Measurements from ENCODE around the gene CD99L2.
"Not testable (repeated sequence)": the region's sequence is repeated elsewhere in the genome, so short reads cannot be mapped to it uniquely, and the experiment has no call there.

The CD99L2 gene

DNA sequence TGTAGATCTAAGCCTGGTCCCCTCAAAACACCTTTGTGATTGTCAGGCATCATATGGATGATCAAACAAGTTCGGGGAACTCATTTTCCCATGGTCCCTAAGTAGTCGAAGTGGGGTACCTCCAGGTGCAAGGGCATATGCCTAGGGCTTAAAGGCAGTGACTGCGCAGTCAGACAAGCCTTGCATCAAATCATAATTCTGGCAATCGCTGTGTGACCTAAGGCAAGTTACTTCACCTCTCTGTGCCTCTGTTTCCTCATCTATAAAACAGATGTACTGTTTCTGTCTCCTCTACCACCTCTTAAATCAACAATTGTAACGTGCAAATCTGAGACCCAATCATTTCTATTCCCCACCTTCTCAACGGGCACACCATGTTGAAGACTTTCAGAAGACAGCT is 1.8 kb downstream of the CD99L2 start:
- DNase-seq (ENCODE audit: low spot score), result no peak

DNA sequence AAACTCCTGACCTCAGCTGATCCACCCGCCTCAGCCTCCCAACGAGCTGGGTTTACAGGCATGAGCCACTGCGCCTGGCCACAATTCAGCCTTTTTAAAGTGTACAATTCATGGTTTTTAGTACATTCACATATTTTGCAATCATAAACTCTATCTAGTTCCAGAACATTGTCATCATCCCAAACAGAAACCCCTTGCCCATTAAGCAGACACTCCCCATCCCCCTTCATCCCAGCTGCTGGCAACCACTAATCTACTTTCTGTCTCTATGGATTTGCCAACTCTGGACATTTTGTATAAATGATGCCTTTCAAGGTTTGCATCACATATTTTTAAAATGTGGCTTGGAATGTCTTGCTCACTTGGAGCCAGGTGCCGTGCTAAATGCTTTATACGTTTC is 4.5 kb downstream of the CD99L2 start:
- DNase-seq (ENCODE audit: low spot score), result no peak

- no peak for DNase-seq (ENCODE audit: low spot score)
Observed at GRCh38 chrX:150889131-150889530, 9.3 kb downstream of the CD99L2 start.

- DNase-seq (ENCODE audit: low spot score), result no peak
Observed at GRCh38 chrX:150887906-150888465, 10.5 kb downstream of the CD99L2 start.

- not testable (repeated sequence) for DNase-seq (ENCODE audit: low spot score)
Observed at GRCh38 chrX:150887268-150887667, 11.2 kb downstream of the CD99L2 start.

DNA sequence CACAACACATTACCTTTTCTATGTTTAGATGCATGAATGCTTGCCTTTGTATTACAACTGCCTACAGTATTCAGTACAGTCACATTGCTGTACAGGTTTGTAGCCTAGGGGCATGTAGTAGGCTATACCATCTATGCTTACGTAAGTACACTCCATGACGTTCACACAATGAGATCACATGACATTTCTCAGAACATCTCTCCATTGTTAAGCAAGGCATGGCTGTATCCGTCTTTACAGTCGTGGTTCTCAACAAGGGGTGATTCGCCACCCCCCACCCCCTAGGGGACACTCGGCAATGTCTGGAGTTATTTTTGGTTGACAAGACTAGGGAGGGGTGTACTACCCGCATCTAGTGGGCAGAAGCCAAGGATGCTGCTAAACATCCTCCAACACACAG is 12.1 kb downstream of the CD99L2 start:
- no peak for DNase-seq (ENCODE audit: low spot score)

GRCh38 chrX:150880808-150881165 is 17.7 kb downstream of the CD99L2 start:
- DNase-seq (ENCODE audit: low spot score), result no peak

DNA sequence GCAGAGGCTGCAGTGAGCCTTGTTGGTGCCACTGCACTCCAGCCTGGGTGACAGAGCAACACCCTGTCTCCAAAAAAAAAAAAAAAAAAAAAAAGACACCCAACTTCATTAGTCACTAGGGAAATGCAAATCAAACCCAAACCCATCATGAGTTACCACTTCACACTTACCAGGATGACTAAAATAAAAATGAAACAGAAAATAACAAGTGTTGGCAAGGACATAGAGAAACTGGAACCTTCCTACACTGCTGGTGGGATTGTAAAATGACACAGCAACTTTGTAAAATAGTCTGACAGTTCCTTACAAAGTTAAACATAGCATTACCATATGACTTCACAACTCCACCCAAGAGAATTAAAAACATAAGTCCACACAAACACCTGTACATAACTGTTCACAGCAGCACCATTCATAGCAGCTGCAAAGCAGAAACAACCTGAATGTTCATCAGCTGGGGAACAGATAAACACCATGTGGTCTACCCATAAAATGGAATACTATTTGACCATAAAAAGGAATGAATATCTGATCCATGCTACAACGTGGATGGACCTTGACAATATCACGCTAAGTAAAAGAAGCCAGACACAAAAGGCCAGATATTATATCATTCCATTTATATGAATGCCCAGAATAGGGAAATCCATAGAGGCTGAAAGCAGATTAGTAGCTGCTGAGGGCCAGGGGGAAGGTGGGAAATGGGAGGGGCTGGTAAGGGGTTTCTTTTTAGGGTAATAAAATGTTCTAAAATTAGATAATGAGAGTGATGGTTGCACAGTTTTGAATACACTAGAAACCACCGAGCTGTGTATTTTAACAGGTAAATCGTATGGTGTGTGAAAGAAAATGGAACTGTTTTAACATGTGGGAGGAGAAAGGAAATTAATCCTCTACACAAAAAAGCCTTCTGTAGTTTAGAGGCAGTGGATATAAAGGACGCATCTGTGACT is 18.3 kb downstream of the CD99L2 start:
- DNase-seq (ENCODE audit: low spot score), result no peak

GRCh38 chrX:150875621-150876020 is 22.8 kb downstream of the CD99L2 start:
- DNase-seq (ENCODE audit: low spot score), result not testable (repeated sequence)

GRCh38 chrX:150874448-150874847 is 24.0 kb downstream of the CD99L2 start:
- no peak for DNase-seq (ENCODE audit: low spot score)

- no peak for DNase-seq (ENCODE audit: low spot score)
Observed at GRCh38 chrX:150873616-150874015, 24.9 kb downstream of the CD99L2 start.

DNA sequence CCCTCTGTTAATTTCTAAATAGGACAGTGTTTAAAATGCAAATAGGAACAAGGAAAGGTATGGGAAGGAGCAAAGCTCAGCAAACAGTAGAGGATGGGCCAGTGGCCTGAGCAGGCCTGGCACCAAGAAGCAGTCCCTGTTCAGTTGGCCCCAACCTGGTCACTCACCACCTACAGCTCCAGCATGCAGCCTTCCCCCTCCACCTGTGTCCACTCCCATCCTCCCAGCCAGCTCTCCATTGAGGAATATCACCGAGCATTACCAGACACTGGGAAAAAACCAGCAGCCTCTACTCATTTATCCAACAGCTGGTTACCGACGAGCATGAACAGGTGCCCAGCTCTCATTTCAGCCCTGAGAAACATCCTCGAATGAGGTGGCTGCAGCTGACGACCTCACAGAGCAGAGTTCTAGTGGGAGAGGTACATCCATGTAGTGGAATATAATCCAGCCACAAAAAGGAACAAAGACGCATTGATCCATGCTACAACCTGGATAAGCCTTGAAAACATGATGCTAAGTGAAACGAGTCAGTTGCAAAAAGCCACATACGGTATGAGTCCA is 25.6 kb downstream of the CD99L2 start:
- DNase-seq (ENCODE audit: low spot score), result no peak

- no peak for DNase-seq (ENCODE audit: low spot score)
Observed at GRCh38 chrX:150871341-150871811, 27.1 kb downstream of the CD99L2 start.

- no peak for DNase-seq (ENCODE audit: low spot score)
Observed at GRCh38 chrX:150870487-150871340, 27.8 kb downstream of the CD99L2 start.

GRCh38 chrX:150870029-150870428 is 28.4 kb downstream of the CD99L2 start:
- DNase-seq (ENCODE audit: low spot score), result no peak

DNA sequence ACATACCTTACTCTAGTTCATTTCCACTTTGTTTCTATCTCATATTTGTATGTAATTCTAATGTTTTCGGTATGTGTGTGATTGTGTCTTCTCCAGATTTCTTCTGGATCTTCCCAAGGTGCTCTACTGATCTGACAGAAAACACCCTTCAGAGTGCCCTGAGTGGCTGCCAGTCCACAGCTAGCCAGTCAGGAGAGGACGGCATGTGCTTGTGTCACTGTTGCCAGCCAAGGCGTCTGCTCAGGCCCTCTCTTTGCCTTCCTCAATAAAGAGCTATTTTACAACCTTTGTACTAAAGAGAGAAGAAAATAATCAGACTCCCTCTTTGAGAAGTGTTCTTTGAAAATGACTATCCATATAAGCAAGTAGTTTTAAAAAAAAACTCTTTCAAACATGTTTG is 29.0 kb downstream of the CD99L2 start:
- DNase-seq (ENCODE audit: low spot score), result no peak

- no peak for DNase-seq (ENCODE audit: low spot score)
Observed at GRCh38 chrX:150868625-150869024, 29.8 kb downstream of the CD99L2 start.

DNA sequence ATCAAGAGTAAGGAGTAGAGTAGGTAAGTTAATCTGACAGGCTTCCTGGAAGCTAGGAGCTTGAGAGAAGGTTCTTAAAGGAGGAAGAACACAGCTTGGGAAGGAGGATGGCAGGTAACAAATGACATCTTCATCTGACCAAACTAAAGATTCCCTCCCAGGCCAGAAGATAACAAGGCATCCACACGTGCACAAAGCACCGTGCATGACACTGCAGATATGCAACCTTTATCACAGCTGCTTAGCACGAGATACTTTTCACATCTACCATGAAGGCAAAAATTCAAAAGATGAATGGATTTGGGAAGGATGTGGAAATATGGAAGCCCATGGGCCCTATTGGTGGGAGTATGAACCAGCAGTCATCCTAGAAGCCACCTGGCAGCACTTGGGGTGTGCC is 34.3 kb downstream of the CD99L2 start:
- no peak for DNase-seq (ENCODE audit: low spot score)

DNA sequence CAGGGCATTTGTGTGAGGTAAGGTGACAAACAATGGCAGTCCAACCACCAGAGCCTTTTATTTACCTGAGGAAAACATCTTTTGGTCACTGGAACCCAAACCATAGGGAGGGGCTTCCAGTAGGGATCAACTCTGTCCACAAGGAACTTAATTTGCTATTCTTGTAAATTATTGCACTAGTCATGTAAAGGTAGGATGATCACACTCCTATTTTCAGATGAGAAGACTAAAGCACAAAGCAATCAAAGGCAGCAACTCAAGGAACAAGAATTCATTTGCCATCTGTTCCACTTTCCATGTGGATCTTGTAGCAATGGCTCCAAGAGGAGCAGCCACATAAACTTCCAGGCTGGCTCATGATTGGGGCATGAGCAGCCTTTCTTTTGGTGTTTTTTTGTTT is 35.3 kb downstream of the CD99L2 start:
- no peak for DNase-seq (ENCODE audit: low spot score)

- DNase-seq (ENCODE audit: low spot score), result no peak
Observed at GRCh38 chrX:150857453-150857852, 41.0 kb downstream of the CD99L2 start.

DNA sequence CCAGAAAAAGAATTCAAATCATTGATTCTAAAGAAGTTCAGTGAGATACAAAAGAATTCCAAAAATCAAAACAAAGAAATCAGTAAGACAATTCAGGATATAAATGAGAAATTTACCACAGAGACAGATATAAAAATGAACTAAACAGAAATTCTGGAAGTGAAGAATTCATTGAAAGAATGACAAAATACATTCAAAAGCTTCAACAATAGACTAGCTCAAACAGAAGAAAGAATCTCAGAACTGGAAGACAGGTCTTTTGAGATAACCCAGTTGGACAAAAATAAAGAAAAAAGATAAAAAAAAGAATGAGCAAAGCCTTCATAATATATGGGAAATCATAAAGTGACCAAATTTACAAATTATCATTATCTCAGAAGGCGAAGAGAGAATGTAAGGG is 41.7 kb downstream of the CD99L2 start:
- no peak for DNase-seq (ENCODE audit: low spot score)

DNA sequence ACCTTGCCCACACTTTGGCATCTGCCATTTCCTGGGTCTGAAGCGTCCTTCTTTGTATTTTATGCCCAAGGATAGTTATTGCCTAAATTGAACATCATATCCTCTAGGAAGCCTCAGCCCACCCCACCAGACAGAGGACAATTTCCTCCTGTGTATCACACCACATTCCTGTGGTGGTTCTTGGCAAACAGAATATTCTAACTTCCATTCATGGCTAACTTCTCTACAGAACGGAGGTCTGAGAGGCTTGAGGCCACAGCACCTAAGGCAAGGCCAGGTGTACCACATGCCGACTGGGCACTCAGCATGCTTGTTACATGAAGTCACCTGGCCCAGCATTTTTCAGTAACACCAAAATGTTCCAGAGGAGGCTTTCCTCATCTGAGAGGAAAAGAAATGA is 42.4 kb downstream of the CD99L2 start:
- no peak for DNase-seq (ENCODE audit: low spot score)
